Endodermal cell (in vitro differentiated cells): ENCODE data around the gene RNASE7. TPM values are rescaled to one million over a fixed set of nuclear protein-coding genes. Genes with fewer than 3 reads are reported as not detected.
"Not testable (repeated sequence)": the region's sequence is repeated elsewhere in the genome, so short reads cannot be mapped to it uniquely, and the experiment has no call there.

Source experiments
- DNase-seq: peaks from one replicate; pipeline ENCODE4 v3.0.0-alpha.2; 2017
- H3K27ac ChIP-seq: 2 replicates; pipeline ENCODE4 v1.5.1; 2013; ENCODE audit warnings: mild to moderate bottlenecking, low read depth, low read length, moderate library complexity
- H3K27me3 ChIP-seq: 2 replicates; pipeline ENCODE4 v1.6.1; 2013; ENCODE audit warnings: mild to moderate bottlenecking, low read length, moderate library complexity; ENCODE audit not compliant: insufficient read depth, control insufficient read depth, poor library complexity, severe bottlenecking
- H3K36me3 ChIP-seq: 2 replicates; pipeline ENCODE4 v1.7.0; 2013; ENCODE audit warnings: mild to moderate bottlenecking, low read length, moderate library complexity; ENCODE audit not compliant: control insufficient read depth, insufficient read depth
- H3K4me1 ChIP-seq: one replicate; pipeline ENCODE4 v1.7.0; 2013; ENCODE audit warnings: low read length; ENCODE audit not compliant: control insufficient read depth, insufficient read depth
- H3K4me3 ChIP-seq: 2 replicates; pipeline ENCODE4 v1.5.1; 2013; ENCODE audit warnings: mild to moderate bottlenecking, low read length, moderate library complexity
- H3K9ac ChIP-seq: 2 replicates; pipeline ENCODE4 v1.6.1; 2013; ENCODE audit warnings: mild to moderate bottlenecking, low read length, moderate library complexity; ENCODE audit not compliant: poor library complexity, severe bottlenecking; ENCODE audit errors: extremely low read depth
- H3K9me3 ChIP-seq: 2 replicates; pipeline ENCODE4 v1.6.1; 2013; ENCODE audit warnings: mild to moderate bottlenecking, low read length, moderate library complexity; ENCODE audit not compliant: control insufficient read depth
- H3K27ac Mint-ChIP-seq: 2 replicates; pipeline ENCODE4 v1.8.0; 2020; ENCODE audit warnings: mixed read lengths
- H3K27me3 Mint-ChIP-seq: 2 replicates; pipeline ENCODE4 v1.8.0; 2021; ENCODE audit warnings: mild to moderate bottlenecking, mixed read lengths; ENCODE audit not compliant: insufficient read depth
- H3K36me3 Mint-ChIP-seq: 2 replicates; pipeline ENCODE4 v1.8.0; 2020; ENCODE audit warnings: low read depth, mixed read lengths
- H3K4me1 Mint-ChIP-seq: 2 replicates; pipeline ENCODE4 v1.8.0; 2020; ENCODE audit warnings: mixed read lengths
- H3K4me3 Mint-ChIP-seq: 2 replicates; pipeline ENCODE4 v1.8.0; 2020; ENCODE audit warnings: mild to moderate bottlenecking, moderate library complexity, mixed read lengths
- H3K9me3 Mint-ChIP-seq: 2 replicates; pipeline ENCODE4 v1.8.0; 2020; ENCODE audit warnings: mild to moderate bottlenecking, mixed read lengths
- WGBS, 2 experiments: methylation state at CpG; one replicate each; pipeline versions ENCODE4 v1.1.5 to v1.1.7; 2013; ENCODE audit warnings: missing lambda C conversion rate in 2 of 2, mixed read lengths in 1 of 2; ENCODE audit not compliant: insufficient coverage in 1 of 2, insufficient read length in 1 of 2; 5-methylcytosine and 5-hydroxymethylcytosine counted together
- total RNA-seq, 2 donors: library from RNA; stranded (reverse); fragmentation: NEBNext Ultra II Directional in 1 of 2; extraction: Animal tissue kit (Norgen Biotek cat#: 25700) in 1 of 2; gene quantifications; 2 replicates in 1 of 2; 3 replicates in 1 of 2; pipeline ENCODE4 v1.2.1, GENCODE V29; 2021
- TF ChIP-seq, protein P1 (sequence below): fragments of 200-600 bp; sonication (generic); conservative IDR thresholded peaks from 2 replicates; pipeline ENCODE4 v1.5.0; 2021; ENCODE audit warnings: antibody characterized with exemption, mild to moderate bottlenecking

Gene RNASE7
- total RNA-seq, 2 donors from 2014 or later = not detected

DNA sequence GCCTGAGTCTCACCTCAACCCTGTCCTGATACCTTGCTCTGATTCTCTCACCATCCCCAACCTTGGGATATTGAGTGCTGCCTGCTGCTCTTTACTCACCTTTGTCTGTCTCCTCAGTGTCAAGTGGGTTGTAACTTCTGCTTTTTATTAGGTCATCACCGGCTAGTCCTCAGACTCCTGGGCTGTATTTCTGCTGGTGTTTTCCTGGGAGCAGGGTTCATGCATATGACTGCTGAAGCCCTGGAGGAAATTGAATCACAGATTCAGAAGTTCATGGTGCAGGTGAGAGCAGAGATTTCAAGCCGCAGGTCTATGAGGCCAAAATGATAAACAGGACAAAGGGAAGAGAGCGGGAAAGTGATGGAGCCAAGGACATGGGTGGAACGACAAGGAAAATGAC is 42.6 kb upstream of the RNASE7 start:
- Mint-ChIP-seq H3K4me1 (peaks cover 36% of the 10 kb centered on the region), H3K9me3 (no peaks in the 10 kb centered on the region)

DNA sequence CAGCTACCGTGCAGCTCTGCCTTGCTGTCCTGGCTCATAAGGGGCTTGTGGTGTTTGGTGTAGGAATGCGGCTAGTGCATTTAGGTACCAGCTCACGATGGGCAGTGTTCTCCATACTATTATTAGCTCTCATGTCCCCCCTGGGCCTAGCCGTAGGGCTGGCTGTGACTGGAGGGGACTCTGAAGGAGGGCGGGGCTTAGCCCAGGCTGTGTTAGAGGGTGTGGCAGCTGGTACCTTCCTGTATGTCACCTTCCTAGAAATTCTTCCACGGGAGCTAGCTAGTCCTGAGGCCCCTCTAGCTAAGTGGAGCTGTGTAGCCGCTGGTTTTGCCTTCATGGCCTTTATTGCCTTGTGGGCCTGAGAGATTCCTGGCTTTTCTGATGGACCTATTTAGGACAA is 40.9 kb upstream of the RNASE7 start:
- H3K27me3 ChIP-seq = no peaks in the 10 kb centered on the region
- DNase-seq = peak; percentile 51
- H3K9ac ChIP-seq = no peak overlapping the region
- no peak overlapping the region for H3K27ac ChIP-seq
- TF ChIP-seq, protein P1, sequence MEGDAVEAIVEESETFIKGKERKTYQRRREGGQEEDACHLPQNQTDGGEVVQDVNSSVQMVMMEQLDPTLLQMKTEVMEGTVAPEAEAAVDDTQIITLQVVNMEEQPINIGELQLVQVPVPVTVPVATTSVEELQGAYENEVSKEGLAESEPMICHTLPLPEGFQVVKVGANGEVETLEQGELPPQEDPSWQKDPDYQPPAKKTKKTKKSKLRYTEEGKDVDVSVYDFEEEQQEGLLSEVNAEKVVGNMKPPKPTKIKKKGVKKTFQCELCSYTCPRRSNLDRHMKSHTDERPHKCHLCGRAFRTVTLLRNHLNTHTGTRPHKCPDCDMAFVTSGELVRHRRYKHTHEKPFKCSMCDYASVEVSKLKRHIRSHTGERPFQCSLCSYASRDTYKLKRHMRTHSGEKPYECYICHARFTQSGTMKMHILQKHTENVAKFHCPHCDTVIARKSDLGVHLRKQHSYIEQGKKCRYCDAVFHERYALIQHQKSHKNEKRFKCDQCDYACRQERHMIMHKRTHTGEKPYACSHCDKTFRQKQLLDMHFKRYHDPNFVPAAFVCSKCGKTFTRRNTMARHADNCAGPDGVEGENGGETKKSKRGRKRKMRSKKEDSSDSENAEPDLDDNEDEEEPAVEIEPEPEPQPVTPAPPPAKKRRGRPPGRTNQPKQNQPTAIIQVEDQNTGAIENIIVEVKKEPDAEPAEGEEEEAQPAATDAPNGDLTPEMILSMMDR = no peak
- H3K4me1 ChIP-seq = peaks cover 4% of the 10 kb centered on the region
- H3K27ac Mint-ChIP-seq = no peak overlapping the region
- peaks cover 14% of the 10 kb centered on the region for H3K36me3 ChIP-seq
- no peaks in the 10 kb centered on the region for H3K9me3 Mint-ChIP-seq
- H3K9me3 ChIP-seq = no peaks in the 10 kb centered on the region
- H3K27me3 Mint-ChIP-seq = no peaks in the 10 kb centered on the region
- 87 to 90% methylated on average over 4 to 5 of the region's 7 CpGs for WGBS, 2 experiments
- H3K4me1 Mint-ChIP-seq = peaks cover 36% of the 10 kb centered on the region
- H3K36me3 Mint-ChIP-seq = peaks cover 6% of the 10 kb centered on the region
- no peak overlapping the region for H3K4me3 Mint-ChIP-seq
- no peak overlapping the region for H3K4me3 ChIP-seq

More for the DNA sequence above, 42.6 kb upstream of the RNASE7 start:
- 89 to 92% methylated on average over 4 of the region's 4 CpGs for WGBS, 2 experiments
- H3K4me3 Mint-ChIP-seq = no peak overlapping the region
- H3K27ac Mint-ChIP-seq = no peak overlapping the region
- H3K27me3 ChIP-seq = no peaks in the 10 kb centered on the region
- peaks cover 31% of the 10 kb centered on the region for H3K36me3 ChIP-seq
- DNase-seq = peak; percentile 20
- H3K27me3 Mint-ChIP-seq = no peaks in the 10 kb centered on the region
- peaks cover 4% of the 10 kb centered on the region for H3K4me1 ChIP-seq
- no peaks in the 10 kb centered on the region for H3K9me3 ChIP-seq
- H3K27ac ChIP-seq = no peak overlapping the region
- H3K4me3 ChIP-seq = no peak overlapping the region
- H3K36me3 Mint-ChIP-seq = peaks cover 21% of the 10 kb centered on the region
- H3K9ac ChIP-seq = no peak overlapping the region
- TF ChIP-seq, protein P1 = no peak

DNA sequence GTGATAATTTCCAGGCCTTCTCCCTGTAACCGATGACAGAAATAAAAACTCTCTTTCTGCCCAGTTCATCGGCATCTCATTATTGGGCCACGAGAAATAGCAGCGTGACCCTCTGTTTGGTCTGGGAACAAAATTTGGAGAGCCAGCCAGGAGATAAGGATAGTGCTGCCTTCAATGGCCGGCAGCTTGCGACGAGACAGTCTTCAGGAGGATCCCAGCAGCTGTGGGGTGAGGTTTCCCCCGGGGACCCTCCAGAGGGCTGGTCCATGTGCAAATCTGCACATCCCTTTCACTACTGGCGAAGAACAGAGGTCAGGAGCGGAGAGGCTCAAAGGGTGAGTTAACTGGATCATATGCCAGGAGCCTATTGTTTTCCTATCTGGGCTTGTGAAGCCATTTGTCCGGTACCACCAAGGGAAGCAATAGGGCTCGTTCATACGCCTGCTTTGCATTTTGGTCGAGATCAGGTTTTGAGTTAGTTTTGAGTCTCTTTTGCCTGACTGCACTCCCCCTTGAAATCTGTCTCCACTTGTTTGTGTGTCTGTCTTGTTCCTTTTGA is 38.3 kb upstream of the RNASE7 start:
- H3K36me3 ChIP-seq = no peaks in the 10 kb centered on the region
- TF ChIP-seq, protein P1 = no peak
- H3K9ac ChIP-seq = no peak overlapping the region
- Mint-ChIP-seq H3K27me3 (no peaks in the 10 kb centered on the region), H3K36me3 (no peaks in the 10 kb centered on the region), H3K27ac (no peak overlapping the region), H3K4me1 (peaks cover 30% of the 10 kb centered on the region), H3K9me3 (no peaks in the 10 kb centered on the region), H3K4me3 (no peak overlapping the region)
- H3K4me3 ChIP-seq = no peak overlapping the region
- 93 to 94% methylated on average over 13 to 14 of the region's 14 CpGs for WGBS, 2 experiments
- H3K4me1 ChIP-seq = peaks cover 1% of the 10 kb centered on the region
- no peaks in the 10 kb centered on the region for H3K27me3 ChIP-seq
- no peaks in the 10 kb centered on the region for H3K9me3 ChIP-seq
- peak; percentile 24 for DNase-seq
- no peak overlapping the region for H3K27ac ChIP-seq

DNA sequence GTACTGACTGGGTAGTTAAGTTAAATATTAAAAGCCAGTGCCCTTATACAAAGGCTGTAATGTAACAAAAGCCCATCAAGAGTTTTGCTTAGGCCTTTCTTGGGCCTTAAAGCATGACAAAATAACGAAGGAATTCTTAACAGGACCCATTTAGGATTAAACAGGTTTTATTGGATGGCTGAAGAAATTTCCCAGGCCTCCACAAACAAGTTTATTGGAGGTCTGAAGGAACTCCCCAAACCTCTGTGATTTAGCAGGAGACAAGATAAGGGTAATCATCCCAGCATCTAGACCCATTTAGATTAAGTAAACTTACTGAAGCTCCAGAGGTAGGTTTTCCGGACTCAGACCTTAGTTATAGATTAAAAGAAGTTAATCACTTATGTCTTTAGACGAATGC is 32.4 kb upstream of the RNASE7 start:
- not testable (repeated sequence) for H3K27ac ChIP-seq, H3K36me3 Mint-ChIP-seq, H3K4me3 Mint-ChIP-seq, DNase-seq, H3K4me1 ChIP-seq, H3K9ac ChIP-seq, H3K9me3 Mint-ChIP-seq, H3K9me3 ChIP-seq, H3K36me3 ChIP-seq, H3K4me3 ChIP-seq, H3K27ac Mint-ChIP-seq
- peaks cover 11% of the 10 kb centered on the region for H3K4me1 Mint-ChIP-seq
- peaks cover 21% of the 10 kb centered on the region for H3K27me3 Mint-ChIP-seq
- 71 to 78% methylated on average over 1 to 3 of the region's 3 CpGs for WGBS, 2 experiments
- peaks cover 13% of the 10 kb centered on the region for H3K27me3 ChIP-seq
